Muscle layer of duodenum (tissue), 2 donors: ENCODE data around the gene LYPD6.

Experiments used
- H3K27ac ChIP-seq: one replicate; pipeline ENCODE4 v1.7.0; 2013; ENCODE audit warnings: mild to moderate bottlenecking, low read length
- H3K27me3 ChIP-seq: one replicate; pipeline ENCODE4 v1.7.0; 2013; ENCODE audit warnings: low read depth, mild to moderate bottlenecking, control low read depth, low read length
- H3K36me3 ChIP-seq, 2 donors: one replicate each; pipeline ENCODE4 v1.7.0; 2013; ENCODE audit warnings: low read length in 2 of 2, control low read depth in 1 of 2, mild to moderate bottlenecking in 1 of 2; ENCODE audit not compliant: insufficient read depth in 2 of 2, control insufficient read depth in 1 of 2
- H3K4me1 ChIP-seq, 2 donors: one replicate each; pipeline ENCODE4 v1.7.0; 2013; ENCODE audit warnings: low read length in 2 of 2, mild to moderate bottlenecking in 2 of 2, control low read depth in 1 of 2, moderate library complexity in 1 of 2; ENCODE audit not compliant: insufficient read depth in 2 of 2, control insufficient read depth in 1 of 2
- H3K4me3 ChIP-seq, 2 donors: one replicate each; pipeline ENCODE4 v1.7.0; 2013; ENCODE audit warnings: low read length in 2 of 2, low read depth in 1 of 2, mild to moderate bottlenecking in 1 of 2
- H3K9me3 ChIP-seq, 2 donors: one replicate each; pipeline ENCODE4 v1.7.0; 2013; ENCODE audit warnings: low read length in 2 of 2, control low read depth in 1 of 2, mild to moderate bottlenecking in 1 of 2; ENCODE audit not compliant: control insufficient read depth in 1 of 2
- donor health status: healthy.

Gene LYPD6

DNA sequence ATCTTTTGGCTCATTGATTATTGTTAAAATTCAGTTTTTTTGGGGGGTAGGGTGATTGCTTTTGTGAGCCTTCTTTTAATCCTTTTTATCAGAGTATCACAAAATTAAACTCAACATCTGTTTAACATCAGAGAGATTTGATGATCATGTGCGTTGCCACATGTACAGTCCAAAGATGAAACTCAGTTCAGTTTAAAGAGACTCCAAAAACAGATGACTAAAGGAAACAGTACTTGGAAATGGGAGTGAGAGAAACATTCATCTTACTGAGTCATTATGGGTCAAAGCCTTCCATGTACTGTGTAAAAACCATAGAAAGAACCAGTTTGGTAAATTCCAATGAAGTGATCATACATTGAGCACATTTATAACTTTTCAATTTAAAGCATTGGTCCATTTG is 53.0 kb downstream of the LYPD6 start:
- Histone ChIP-seq H3K4me1 (no peaks in the 10 kb centered on the region), H3K27me3 (no peaks in the 10 kb centered on the region)

DNA sequence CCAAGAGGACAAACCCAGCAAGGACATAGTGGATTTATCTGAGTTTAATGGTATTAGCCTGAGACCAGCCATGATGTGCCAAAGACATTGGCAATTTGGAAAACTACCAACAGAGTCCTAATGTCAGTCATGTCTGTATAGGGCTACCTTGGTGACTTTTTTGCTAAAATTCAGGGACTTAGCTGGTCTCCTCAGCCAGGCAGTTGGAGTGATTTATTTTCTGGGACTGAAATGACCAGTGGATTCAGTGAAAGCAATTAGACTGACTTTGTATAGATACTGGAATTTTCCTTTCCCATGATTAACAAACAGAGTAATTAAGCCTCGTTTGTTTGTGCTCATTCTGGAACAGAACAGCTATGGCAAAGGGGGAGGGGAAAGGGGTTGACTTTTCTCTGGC is 55.0 kb downstream of the LYPD6 start:
- Histone ChIP-seq H3K27me3 (no peaks in the 10 kb centered on the region), H3K9me3 (no peaks in the 10 kb centered on the region), H3K4me1 (no peaks in the 10 kb centered on the region), H3K36me3 (no peaks in the 10 kb centered on the region), H3K4me3 (no peak overlapping the region), H3K27ac (no peak overlapping the region)

More for the DNA sequence above, 53.0 kb downstream of the LYPD6 start:
- Histone ChIP-seq H3K9me3 (no peaks in the 10 kb centered on the region), H3K4me3 (no peak overlapping the region), H3K27ac (no peak overlapping the region), H3K36me3 (no peaks in the 10 kb centered on the region)

DNA sequence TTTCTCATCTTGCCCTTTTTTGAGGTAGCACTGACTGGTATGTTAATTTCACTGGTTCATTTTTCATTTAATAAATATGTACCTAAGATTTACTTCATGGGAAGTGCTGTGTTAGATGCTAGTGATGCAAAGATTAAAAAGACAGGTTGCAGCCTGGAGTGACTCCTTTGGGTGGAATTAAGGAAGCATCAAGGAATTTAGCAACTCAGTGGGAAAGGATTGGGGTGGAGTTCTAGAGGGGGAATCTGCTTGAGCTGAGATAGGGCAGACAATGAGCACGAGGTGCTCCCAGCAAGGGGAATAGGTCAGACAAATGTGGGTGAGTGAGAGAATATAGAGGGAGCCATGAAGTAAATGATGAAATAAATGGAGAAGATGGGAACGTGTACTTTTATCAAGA is 57.0 kb downstream of the LYPD6 start:
- Histone ChIP-seq H3K27ac (no peak overlapping the region), H3K36me3 (no peaks in the 10 kb centered on the region), H3K9me3 (no peaks in the 10 kb centered on the region), H3K4me1 (no peaks in the 10 kb centered on the region), H3K27me3 (no peaks in the 10 kb centered on the region), H3K4me3 (no peak overlapping the region)

DNA sequence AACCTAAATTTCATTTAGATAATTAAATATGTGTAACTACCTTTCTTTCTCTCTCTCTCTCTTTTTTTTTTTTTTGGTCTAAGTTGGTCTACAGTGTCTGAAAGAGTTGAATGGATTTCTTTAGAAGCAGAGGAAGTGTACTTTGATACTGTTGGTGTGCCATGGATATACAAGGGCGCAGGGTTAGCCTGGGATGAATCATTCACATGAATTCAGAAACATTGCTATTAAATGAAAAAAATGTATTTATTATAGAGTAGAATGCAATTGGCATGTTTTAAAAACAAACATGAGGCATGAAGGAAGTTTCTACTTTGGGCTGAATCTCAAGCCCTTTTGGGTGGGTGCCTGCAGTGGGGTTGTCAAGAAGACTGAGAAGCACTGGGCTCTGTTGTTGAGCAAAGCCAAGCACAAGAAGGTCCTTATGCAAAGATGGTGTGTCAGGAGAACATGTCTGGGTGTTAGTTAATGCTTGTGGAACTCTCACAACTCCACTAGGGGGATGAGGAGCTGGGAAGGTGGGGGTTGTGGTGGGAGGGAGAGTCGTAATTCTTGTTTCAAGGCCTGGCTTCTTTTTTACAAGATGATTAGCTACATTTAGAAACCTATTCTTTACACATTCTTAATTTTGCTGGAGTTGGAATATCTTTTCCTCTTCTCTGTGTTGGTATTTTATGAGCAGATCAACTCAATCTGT is 57.9 kb downstream of the LYPD6 start:
- no peaks in the 10 kb centered on the region for H3K4me1 ChIP-seq
- no peaks in the 10 kb centered on the region for H3K36me3 ChIP-seq
- no peak overlapping the region for H3K4me3 ChIP-seq
- no peak overlapping the region for H3K27ac ChIP-seq
- H3K27me3 ChIP-seq: no peaks in the 10 kb centered on the region
- H3K9me3 ChIP-seq: no peaks in the 10 kb centered on the region

DNA sequence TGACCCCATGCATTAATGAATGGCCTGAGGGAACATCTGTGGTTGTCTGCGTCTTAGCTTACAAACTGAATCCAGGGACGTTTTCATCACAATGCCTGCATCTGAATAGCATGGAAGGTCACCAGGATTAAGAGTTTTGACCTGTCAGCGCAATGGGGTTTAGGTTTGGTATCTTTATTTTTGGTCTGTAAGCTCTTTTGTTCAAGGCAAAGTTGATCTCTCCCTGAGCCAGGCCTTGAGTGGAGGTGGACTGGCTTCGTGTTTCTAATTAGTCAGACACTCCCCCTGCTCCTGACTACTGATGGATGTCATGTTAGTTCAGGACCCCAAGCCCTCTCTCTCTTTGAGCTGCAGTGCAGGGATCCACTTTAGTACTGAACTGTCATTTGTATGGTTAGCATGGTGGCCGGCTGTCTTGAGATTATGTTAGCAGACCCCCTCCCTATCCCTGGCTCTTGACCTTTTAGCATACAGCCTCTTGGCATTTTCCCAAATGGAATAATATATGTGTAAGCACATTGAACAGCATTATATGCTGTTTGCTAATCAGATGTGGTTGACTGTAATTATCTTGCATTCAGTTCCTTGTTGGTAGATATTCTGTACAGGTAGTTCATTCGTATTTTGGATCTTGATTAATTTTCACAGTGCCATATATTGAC is 59.2 kb downstream of the LYPD6 start:
- H3K36me3 ChIP-seq: no peaks in the 10 kb centered on the region
- no peaks in the 10 kb centered on the region for H3K27me3 ChIP-seq

DNA sequence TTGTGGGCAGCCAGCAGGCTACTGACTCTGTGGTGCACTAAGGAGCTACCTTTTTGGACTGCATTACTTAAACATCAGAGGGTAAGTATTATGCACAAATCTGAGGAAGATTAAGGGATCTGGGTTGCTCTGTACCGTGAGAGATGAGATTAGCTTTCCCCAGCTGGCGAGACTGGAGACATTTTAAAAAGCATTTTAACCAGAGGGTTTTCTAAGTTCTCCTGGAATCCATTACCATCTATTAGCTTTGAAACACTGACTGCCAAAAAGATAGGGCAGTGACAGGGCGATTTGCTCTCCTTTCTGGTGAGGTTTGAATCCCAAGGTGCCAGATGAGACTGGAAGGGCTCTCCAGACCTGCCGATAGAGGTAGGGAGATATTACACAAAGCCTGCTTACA is 63.2 kb downstream of the LYPD6 start:
- Histone ChIP-seq H3K36me3 (no peaks in the 10 kb centered on the region), H3K9me3 (no peaks in the 10 kb centered on the region), H3K4me1 (no peaks in the 10 kb centered on the region), H3K27me3 (no peaks in the 10 kb centered on the region), H3K4me3 (no peak overlapping the region), H3K27ac (no peak overlapping the region)

More for the DNA sequence above, 59.2 kb downstream of the LYPD6 start:
- Histone ChIP-seq H3K9me3 (no peaks in the 10 kb centered on the region), H3K27ac (no peak overlapping the region), H3K4me1 (no peaks in the 10 kb centered on the region), H3K4me3 (no peak overlapping the region)

DNA sequence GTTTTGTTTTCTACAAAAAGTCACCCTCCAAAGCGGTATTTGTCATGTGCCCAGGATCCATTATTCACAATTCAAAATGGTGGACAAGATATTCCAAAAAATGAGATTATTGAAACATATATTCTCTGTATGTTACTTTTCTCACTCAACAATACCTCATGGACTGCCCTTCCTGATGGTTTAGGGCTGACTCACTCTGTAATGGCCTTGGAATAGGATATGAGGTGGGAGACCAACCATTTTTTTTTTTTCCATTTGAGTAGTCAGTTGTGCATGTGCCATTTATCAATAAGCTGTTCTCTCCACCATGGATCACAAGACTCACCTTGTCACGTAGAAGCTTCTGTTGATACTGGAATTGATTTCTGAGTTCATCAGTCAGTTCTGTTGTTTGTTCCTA is 64.5 kb downstream of the LYPD6 start:
- H3K27me3 ChIP-seq: no peaks in the 10 kb centered on the region
- no peaks in the 10 kb centered on the region for H3K9me3 ChIP-seq
- no peak overlapping the region for H3K27ac ChIP-seq
- no peak overlapping the region for H3K4me3 ChIP-seq
- H3K4me1 ChIP-seq: no peaks in the 10 kb centered on the region
- no peaks in the 10 kb centered on the region for H3K36me3 ChIP-seq

DNA sequence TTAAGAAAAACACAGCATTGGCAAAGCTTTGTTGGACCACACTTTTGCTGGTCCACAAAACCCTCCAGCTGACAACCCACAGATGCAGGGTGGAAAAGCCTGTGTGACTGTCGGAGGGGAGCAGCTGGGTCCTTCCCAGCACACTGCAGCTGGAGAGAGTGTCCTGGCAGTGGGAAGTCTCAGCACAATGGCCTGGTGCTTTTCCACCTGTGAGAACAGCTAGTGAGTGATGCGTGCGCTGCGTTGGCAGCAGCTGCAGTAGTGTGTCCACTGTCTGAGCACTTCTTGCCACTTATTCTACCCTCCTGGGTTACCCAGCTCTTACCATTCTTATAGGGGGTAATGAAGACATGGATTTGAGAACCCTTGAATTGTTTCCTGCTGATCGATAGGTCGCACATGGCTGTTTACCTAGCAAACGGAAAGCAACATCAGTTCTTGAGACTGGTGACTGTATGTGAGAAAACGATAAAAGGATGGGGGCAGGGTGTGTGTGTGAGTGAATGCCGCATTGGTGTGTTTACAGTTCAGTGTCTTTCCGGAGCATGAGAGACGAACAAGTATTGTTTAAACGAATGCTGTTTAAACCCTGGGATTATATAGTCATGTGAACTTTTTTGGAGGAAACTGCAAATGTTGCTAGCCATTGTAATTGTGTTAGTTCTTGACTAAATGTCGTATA is 69.7 kb downstream of the LYPD6 start:
- no peaks in the 10 kb centered on the region for H3K27me3 ChIP-seq
- H3K4me3 ChIP-seq: no peak overlapping the region
- no peaks in the 10 kb centered on the region for H3K4me1 ChIP-seq
- H3K27ac ChIP-seq: no peak overlapping the region
- no peaks in the 10 kb centered on the region for H3K36me3 ChIP-seq
- no peaks in the 10 kb centered on the region for H3K9me3 ChIP-seq

DNA sequence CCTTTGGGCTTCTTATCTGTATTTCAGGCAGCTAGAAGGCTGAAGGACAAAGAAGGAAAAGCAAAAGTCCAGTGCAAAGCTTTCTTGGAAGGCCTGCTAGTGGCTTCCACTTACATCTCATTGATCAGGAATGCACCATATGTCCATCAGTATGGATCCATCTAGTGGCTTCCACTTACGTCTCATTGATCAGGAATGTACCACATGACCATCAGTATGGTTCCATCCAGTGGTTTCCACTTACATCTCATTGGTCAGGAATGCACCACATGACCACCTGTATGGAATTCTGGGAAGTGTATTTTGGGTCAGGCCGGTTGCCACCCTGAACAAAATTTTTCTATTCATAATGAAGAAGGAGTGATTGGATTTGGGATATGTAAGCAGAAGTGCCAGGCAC is 70.6 kb downstream of the LYPD6 start:
- Histone ChIP-seq H3K27me3 (no peaks in the 10 kb centered on the region), H3K4me3 (no peak overlapping the region), H3K36me3 (no peaks in the 10 kb centered on the region), H3K27ac (no peak overlapping the region), H3K4me1 (no peaks in the 10 kb centered on the region), H3K9me3 (no peaks in the 10 kb centered on the region)

DNA sequence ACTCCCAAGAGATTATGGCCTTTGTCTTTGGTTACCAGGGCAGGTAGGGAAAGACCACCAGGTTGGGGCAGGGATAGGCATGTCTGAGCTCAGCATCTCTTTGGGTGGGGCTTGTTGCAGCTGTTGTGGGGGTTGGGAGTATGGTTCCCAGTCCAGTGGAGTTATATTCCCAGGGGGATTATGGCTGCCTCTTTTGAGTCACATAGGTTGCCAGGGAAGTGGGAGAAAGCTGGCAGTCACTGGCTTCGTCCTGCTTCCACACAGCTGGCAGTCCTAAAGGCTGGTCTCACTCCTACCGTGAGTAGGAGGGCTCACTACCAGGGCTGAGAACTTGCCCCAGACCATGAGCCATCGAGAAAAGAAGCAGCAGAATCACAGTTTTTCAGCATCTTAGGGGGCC is 79.1 kb downstream of the LYPD6 start:
- Histone ChIP-seq H3K27me3 (no peaks in the 10 kb centered on the region), H3K4me1 (no peaks in the 10 kb centered on the region), H3K4me3 (no peak overlapping the region), H3K27ac (no peak overlapping the region), H3K9me3 (no peaks in the 10 kb centered on the region), H3K36me3 (no peaks in the 10 kb centered on the region)

DNA sequence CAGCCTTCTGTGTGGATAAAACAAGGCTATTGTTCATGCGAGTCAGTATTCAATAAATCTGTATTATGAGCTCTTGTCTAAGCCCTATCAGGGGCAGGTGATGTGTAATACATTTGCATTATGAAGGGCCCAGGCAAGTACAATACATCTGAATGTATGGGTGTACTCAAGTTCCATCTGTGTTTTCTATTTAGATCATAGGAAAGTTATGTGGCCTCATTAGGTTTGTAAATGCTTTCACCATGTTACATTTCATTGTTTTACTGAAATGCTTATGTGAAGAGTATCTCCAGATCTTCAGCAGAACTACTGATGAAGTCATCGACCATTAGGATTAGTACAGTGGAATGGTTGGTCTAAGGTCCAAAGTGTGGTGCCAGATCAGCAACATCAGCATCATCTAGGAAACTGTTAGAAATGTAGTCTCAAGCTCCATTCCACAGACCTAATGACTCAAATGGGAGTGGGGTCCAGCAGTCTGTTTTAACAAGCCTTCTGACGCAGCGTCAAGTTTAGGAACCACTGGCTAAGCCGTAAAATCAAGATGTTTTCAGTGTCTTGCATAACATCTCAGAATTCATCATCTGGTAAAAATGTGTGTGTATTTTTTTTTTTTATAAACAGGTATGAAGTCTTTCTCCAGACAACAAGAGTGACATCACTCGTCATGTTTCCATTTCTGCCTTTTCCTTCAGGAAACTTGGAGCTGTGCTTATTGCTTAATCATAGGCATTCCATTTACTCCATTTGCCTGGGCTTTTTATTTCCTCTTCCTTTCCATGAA is 80.5 kb downstream of the LYPD6 start:
- Histone ChIP-seq H3K4me1 (no peaks in the 10 kb centered on the region), H3K4me3 (no peak overlapping the region), H3K27me3 (no peaks in the 10 kb centered on the region), H3K36me3 (no peaks in the 10 kb centered on the region), H3K27ac (no peak overlapping the region), H3K9me3 (no peaks in the 10 kb centered on the region)
